HG02943 (cell line): ENCODE measurements around the gene TMEM59L.

Experiments used
- ATAC-seq: cut with Tn5 transposase; IDR thresholded peaks from one replicate; pipeline ENCODE4 v1.9.1; 2021; ENCODE audit warnings: mild to moderate bottlenecking, low read depth, moderate library complexity; ENCODE audit not compliant: unreplicated experiment

TMEM59L gene

GRCh38 chr19:18670312-18670711 lies 57.6 kb downstream of the TMEM59L start:
- ATAC-seq: no peak
